HG03342 (cell line): ENCODE measurements around the gene IRF2BP2.
A peak's percentile ranks its signal among the peaks of the same experiment; 100 is the strongest.

Source experiments
- ATAC-seq: cut with Tn5 transposase; IDR thresholded peaks from one replicate; pipeline ENCODE4 v1.9.1; 2021; ENCODE audit warnings: mild to moderate bottlenecking, moderate library complexity; ENCODE audit not compliant: unreplicated experiment

Gene IRF2BP2

GRCh38 chr1:234610061-234610665 is at the start of gene IRF2BP2:
TSS of gene IRF2BP2 (minus strand) at chr1:234610178. CDS start at chr1:234609494, 684 bp downstream.
- peak; percentile 14 for ATAC-seq

DNA sequence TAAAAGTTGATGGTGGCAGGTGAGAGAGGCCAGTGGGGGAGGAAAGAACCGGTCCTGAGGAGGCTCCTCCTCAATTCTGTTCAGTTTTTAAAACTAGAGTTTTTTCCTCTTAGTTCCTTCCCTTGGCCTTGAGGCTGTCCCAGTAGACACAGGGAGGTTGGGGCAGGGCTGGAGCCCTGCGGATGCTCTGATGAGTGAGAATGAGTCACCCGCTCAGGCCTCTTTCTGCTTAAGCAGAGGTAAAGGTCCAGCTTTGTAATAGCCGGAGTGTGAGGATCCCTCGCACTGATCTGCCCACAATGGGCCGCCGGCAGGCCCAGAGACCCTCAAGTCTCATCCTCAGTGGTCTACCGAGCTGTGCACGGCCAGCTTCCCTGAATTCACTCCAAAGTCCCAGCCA is 49.6 kb upstream of the IRF2BP2 start:
- no peak for ATAC-seq

- no peak for ATAC-seq
Measured at GRCh38 chr1:234658138-234658537, 48.2 kb upstream of the IRF2BP2 start.

DNA sequence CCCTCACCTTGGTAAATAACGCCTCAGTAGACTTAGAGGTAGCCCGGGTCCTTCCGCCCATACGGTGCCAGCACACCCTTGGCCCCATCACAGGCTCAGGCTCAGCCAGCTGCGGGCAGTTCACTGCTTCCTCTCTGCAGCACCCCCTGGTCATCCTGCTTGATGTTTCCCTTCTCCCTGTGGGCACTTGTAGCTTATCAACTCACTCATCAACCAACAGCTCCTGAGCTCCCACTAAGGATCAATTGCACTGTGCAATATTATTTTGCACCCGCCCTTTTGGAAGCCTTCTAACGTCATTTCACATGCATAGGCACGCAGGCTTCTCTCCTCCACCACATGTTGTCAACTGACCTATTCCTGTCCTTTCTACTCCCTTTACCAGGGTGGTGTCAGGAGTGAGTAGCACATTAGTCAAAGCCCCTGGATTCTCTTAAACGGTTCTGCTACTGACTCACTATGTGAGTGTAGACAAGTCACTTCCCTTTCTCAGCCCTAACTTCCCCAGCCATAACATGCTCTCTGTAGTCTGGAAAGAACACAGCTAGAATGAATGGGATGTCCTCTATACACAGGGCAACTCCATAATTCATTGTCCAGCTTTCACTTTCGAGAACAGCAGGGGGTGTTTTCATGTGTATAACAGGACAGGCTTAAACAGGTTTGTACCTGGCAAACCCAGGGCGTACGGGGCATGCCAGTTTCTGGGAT is 47.1 kb upstream of the IRF2BP2 start:
- ATAC-seq, result peak; percentile 72

GRCh38 chr1:234656070-234656895 is 46.3 kb upstream of the IRF2BP2 start:
- no peak for ATAC-seq

- ATAC-seq, result no peak
Measured at GRCh38 chr1:234655328-234656069, 45.5 kb upstream of the IRF2BP2 start.

DNA sequence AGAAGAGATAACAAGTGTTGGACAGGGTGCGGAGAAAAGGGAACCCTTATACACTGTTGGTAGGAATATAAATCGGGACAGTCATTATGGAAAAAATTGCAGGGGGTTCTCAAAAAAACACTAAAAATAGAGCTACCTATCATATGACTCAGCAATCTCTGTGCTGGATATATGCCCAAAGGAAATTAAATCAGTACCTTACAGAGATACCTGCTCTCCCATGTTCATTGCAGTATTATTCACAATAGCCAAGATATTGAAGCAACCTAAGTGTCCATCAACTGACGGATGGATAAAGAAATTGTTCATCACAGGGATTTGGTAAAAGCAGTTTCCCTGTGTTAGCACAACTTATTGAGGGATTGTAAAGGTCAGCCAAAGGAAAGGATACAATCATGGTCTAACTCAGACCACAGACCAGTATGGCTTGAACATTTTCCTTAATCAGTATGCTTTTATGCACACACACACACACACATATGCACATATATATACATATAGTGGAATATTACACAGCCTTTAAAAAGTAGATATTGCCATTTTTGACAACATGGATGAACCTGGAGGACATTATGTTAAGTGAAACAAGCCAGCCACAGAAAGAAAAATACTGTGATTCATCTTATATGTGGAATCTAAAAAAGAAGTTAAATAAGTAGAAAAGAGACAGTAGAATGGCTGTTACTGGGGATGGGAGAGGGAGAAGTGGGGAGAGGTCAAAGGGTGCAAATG is 44.2 kb upstream of the IRF2BP2 start:
- ATAC-seq, result no peak

GRCh38 chr1:234649432-234650081 is 39.6 kb upstream of the IRF2BP2 start:
- no peak for ATAC-seq

DNA sequence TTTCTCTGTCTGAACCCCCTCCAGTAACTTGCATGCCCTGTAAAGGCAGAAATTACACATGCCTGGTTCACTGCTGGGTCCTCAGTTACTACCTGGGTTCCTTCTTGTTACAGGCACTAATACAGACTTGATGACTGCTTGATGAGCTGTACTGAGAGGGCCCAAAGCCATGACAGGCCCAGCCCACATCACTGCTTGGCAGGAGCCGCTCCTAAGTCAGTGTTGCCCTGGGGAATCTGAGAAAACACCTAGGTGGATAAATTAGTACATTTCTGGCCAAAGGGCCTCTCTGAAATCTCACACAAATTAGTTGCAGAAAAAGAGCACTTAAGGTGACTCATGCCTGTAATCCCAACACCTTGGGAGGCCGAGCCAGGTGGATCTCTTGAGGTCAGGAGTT is 37.8 kb upstream of the IRF2BP2 start:
- no peak for ATAC-seq

- ATAC-seq, result no peak
Measured at GRCh38 chr1:234647245-234647644, 37.3 kb upstream of the IRF2BP2 start.

- ATAC-seq, result no peak
Measured at GRCh38 chr1:234645964-234646363, 36.0 kb upstream of the IRF2BP2 start.

- ATAC-seq, result no peak
Measured at GRCh38 chr1:234645474-234645953, 35.5 kb upstream of the IRF2BP2 start.

DNA sequence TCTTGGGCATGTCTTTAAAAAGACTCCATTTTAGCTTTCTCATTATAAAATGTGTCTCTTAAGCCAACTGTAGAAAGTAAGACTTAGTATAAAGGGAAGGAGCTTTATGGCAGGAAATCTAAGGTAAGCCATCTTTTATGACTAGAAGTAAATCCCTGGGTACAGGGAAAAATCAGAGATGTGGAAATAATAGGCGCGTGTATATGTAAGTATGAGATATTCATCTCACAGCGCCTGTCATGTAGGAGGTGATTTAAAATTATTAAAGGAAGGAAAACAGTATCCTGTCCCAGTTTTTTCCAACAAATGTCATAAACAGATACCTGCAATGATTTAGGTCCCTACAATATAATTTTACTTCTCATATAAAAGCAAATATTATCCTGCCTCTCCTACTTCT is 35.0 kb upstream of the IRF2BP2 start:
- no peak for ATAC-seq

GRCh38 chr1:234643850-234644134 is 33.8 kb upstream of the IRF2BP2 start:
- no peak for ATAC-seq

DNA sequence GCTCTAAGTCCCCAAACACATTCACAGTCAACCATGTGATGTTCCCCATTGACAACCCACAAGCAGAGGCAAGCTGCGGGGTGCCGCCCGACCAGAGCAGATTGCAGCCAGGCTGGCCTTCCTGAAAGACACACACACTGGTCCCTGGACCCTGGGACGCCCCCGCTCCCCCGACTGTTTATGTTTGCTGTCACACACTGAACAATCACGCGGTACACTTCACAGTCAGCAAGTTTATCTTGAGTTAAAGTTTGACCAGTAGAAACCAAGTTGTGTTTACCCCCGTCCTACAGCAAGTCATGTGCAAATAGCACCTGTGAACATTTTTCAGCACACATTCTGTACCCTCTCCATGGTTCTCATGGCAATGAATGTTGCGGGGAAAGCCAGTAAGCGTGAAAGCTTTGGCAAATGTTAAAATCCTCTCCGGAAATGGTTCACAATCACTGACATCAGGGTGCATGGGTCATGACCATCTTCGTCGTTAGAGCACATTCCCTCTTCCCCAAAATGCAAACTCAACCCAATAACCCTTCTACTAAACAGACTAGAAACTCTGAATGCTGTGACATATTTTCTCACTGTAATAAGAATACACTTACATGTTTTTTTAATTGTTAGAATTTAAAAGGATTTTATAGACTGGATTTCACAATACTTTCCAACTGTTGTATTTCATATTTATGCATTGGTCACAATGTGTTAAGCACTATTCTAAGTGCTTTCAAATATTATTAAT is 33.3 kb upstream of the IRF2BP2 start:
- ATAC-seq, result no peak

- ATAC-seq, result no peak
Measured at GRCh38 chr1:234642428-234642827, 32.5 kb upstream of the IRF2BP2 start.

GRCh38 chr1:234639961-234640360 is 30.0 kb upstream of the IRF2BP2 start:
- no peak for ATAC-seq

DNA sequence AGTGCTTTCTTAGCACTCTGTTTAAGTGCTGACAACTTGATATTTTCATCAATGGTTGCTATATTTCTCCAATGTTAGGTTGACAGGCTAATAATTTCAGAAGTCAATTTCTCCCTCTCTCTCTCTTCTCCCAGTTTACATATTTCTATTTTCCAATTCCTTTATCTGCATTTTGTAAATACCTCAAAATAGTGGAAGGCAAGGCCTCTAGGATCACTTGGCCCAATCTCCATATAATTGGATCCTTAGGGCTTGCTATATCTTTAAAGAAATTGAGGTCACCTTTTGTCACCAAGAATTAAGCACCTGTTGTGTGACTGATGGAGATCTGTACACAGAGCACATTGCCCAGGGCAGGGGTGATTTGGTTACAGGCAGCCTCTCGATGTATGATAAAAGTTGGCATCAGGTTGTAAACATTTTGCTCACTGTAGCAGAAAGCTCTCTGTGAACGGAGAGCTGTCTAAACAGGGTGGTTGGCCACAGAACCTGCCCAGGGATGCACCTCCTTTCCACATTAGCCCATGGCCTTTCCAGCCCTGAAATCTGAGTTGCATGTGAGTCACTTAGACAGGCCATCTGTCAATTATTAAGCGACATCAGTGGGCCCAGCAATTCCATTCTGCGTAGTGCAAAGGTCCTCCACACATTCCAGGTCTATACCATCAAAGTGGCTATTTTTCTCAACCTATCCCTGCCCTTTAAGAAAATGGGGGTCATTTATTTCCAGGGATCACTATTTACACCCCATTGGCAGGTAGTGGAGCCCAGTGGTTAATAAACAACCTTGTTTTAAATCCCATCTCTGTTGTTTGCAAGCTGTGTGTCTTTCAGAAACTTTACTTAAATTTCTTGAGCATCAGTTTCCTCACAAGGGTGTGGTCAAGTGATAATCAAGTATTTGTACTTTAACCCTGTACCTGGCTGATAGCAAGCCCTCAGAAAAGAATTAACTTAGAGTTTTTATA is 29.1 kb upstream of the IRF2BP2 start:
- no peak for ATAC-seq
